Endothelial cell of umbilical vein (primary cell): ENCODE measurements around the gene TNNI3K. TPM values are rescaled to one million over a fixed set of nuclear protein-coding genes. Genes with fewer than 3 reads are reported as not detected.

Experiments used
- BruUV-seq: library from RNA; stranded (reverse); fragments of 400-500 nt; replicated peaks from 2 replicates; lab custom pipeline; 2021; lab: Mats Ljungman, UMichigan
- CTCF ChIA-PET: fragments of 300-600, 350-600 bp; sonication (Branson Sonifier 250); formaldehyde crosslinking; loops from one replicate; lab custom pipeline; 2021; ENCODE audit warnings: antibody characterized with exemption, inconsistent platforms; lab: Charles Lee
- POLR2A ChIA-PET: fragments of 300-600, 350-600 bp; sonication (Branson Sonifier 250); formaldehyde crosslinking; loops from one replicate; lab custom pipeline; 2021; ENCODE audit warnings: antibody characterized with exemption, inconsistent platforms; lab: Charles Lee
- DNase-seq: peaks from one replicate; pipeline ENCODE4 v3.0.0-alpha.2; 2011; ENCODE audit warnings: low read depth, low spot score
- FAIRE-seq: peaks from 2 replicates; lab custom pipeline; 2011; peaks lifted over from hg19 to GRCh38; lab: Jason Lieb, UNC
- H2AFZ ChIP-seq: 2 replicates; pipeline ENCODE4 v1.6.0; 2012; ENCODE audit warnings: low read depth, low read length, control low read depth, inconsistent platforms
- H3K27ac ChIP-seq: 2 replicates; pipeline ENCODE4 v1.5.1; 2011; ENCODE audit warnings: low read depth, mild to moderate bottlenecking, control low read depth, low read length, moderate library complexity; ENCODE audit not compliant: insufficient read depth
- H3K27me3 ChIP-seq, 2 experiments: 2 replicates each; pipeline versions ENCODE4 v1.6.0 to v1.6.1; 2011; ENCODE audit warnings: low read length in 2 of 2, mixed read lengths in 1 of 2; ENCODE audit not compliant: control insufficient read depth in 2 of 2, insufficient read depth in 2 of 2
- H3K36me3 ChIP-seq, 2 experiments: 2 replicates in 1 of 2; 3 replicates in 1 of 2; pipeline ENCODE4 v1.5.1; 2011; ENCODE audit warnings: low read length in 2 of 2, mild to moderate bottlenecking in 1 of 2, moderate library complexity in 1 of 2; ENCODE audit not compliant: control insufficient read depth in 2 of 2, insufficient read depth in 2 of 2; ENCODE audit errors: extremely low read depth in 1 of 2
- H3K4me1 ChIP-seq: 3 replicates; pipeline ENCODE4 v1.5.1; 2011; ENCODE audit warnings: mild to moderate bottlenecking, low read length; ENCODE audit not compliant: control insufficient read depth, insufficient read depth; ENCODE audit errors: extremely low read depth
- H3K4me2 ChIP-seq: 2 replicates; pipeline ENCODE4 v1.6.1; 2011; ENCODE audit warnings: low read length, control low read depth, mixed read lengths; ENCODE audit not compliant: insufficient read depth
- H3K4me3 ChIP-seq, 3 experiments: fragments of 200-600 bp in 1 of 3; sonication (generic), shearing (Covaris generic) in 1 of 3; replicated peaks in 1 of 3; 2 replicates each; pipeline ENCODE4 v1.5.1; 2011 to 2016; ENCODE audit warnings: control low read depth in 3 of 3, low read length in 3 of 3, mild to moderate bottlenecking in 2 of 3, inconsistent platforms in 1 of 3, low read depth in 1 of 3, moderate library complexity in 1 of 3; ENCODE audit not compliant: insufficient read depth in 1 of 3
- H3K79me2 ChIP-seq: 2 replicates; pipeline ENCODE4 v1.6.0; 2012; ENCODE audit warnings: low read length, inconsistent platforms; ENCODE audit not compliant: control insufficient read depth, insufficient read depth
- H3K9ac ChIP-seq: replicated peaks from 2 replicates; pipeline ENCODE3; 2011; ENCODE audit warnings: low read length, control low read depth; ENCODE audit not compliant: insufficient read depth; ENCODE audit errors: extremely low read depth
- H3K9me1 ChIP-seq: replicated peaks from 3 replicates; pipeline ENCODE4 v1.6.0; 2011; ENCODE audit warnings: mild to moderate bottlenecking, low read length; ENCODE audit not compliant: control insufficient read depth, insufficient read depth; ENCODE audit errors: extremely low read depth
- H3K9me3 ChIP-seq: replicated peaks from 2 replicates; pipeline ENCODE4 v1.5.1; 2012; ENCODE audit warnings: low read length, inconsistent platforms; ENCODE audit not compliant: control insufficient read depth, insufficient read depth
- H4K20me1 ChIP-seq: replicated peaks from 2 replicates; pipeline ENCODE3; 2011; ENCODE audit warnings: mild to moderate bottlenecking, low read length; ENCODE audit not compliant: control insufficient read depth, insufficient read depth; ENCODE audit errors: extremely low read depth
- CTCF ChIP-seq, 2 donors: IDR thresholded peaks; 1 replicate in 1 of 2; 2 replicates in 1 of 2; pipeline ENCODE4 v1.5.1; 2011; ENCODE audit warnings: low read length in 2 of 2, mild to moderate bottlenecking in 2 of 2, moderate library complexity in 2 of 2, control low read depth in 1 of 2, inconsistent platforms in 1 of 2, low read depth in 1 of 2; ENCODE audit not compliant: insufficient read depth in 1 of 2; ENCODE audit errors: extremely low read depth in 1 of 2
- EZH2 ChIP-seq: IDR thresholded peaks from 2 replicates; pipeline ENCODE4 v1.6.1; 2012; ENCODE audit warnings: borderline replicate concordance, low read depth, mild to moderate bottlenecking, moderate library complexity, low read length, inconsistent platforms; ENCODE audit not compliant: severe bottlenecking
- FOS ChIP-seq: IDR thresholded peaks from 2 replicates; pipeline ENCODE4 v1.6.1; 2011; ENCODE audit warnings: mild to moderate bottlenecking, low read length, moderate library complexity, borderline replicate concordance; ENCODE audit not compliant: insufficient read depth
- GATA2 ChIP-seq: IDR thresholded peaks from 2 replicates; pipeline ENCODE4 v1.7.0; 2011; ENCODE audit warnings: low read depth, mild to moderate bottlenecking, moderate library complexity, mixed read lengths, low read length; ENCODE audit not compliant: insufficient read length, insufficient read depth
- JUN ChIP-seq: IDR thresholded peaks from 2 replicates; pipeline ENCODE4 v1.6.1; 2011; ENCODE audit warnings: borderline replicate concordance, low read depth; ENCODE audit not compliant: insufficient read length, insufficient read depth
- MAX ChIP-seq: IDR thresholded peaks from 2 replicates; pipeline ENCODE4 v1.6.1; 2011; ENCODE audit not compliant: insufficient read depth, insufficient read length
- MYC ChIP-seq: IDR thresholded peaks from one replicate; pipeline ENCODE4 v1.6.1; 2011; ENCODE audit warnings: mild to moderate bottlenecking, low read depth, low read length
- POLR2A ChIP-seq: IDR thresholded peaks from 2 replicates; pipeline ENCODE4 v1.6.1; 2012; ENCODE audit warnings: low read depth, mild to moderate bottlenecking, control low read depth, low read length
- POLR2AphosphoS5 ChIP-seq: IDR thresholded peaks from 2 replicates; pipeline ENCODE4 v1.6.1; 2012; ENCODE audit warnings: low read depth, mild to moderate bottlenecking, control low read depth, low read length, moderate library complexity; ENCODE audit not compliant: insufficient read depth
- dilution Hi-C: fragments of 300-500 bp; cut with MboI; formaldehyde crosslinking; loops from one replicate; pipeline ENCODE4 v1.15.0; 2019; ENCODE audit warnings: low sequenced_read_pairs; ENCODE audit not compliant: extremely low pct_ligation_motif_present
- intact Hi-C: fragments of 100-400 bp; cut with micrococcal nuclease; formaldehyde crosslinking; loops from one replicate; pipeline ENCODE4 v1.10.0; 2022
- polyA plus RNA-seq, 4 experiments: library from polyadenylated mRNA; depleted of rRNA in 3 of 4; stranded (reverse) in 3 of 4; unstranded in 1 of 4; fragments of >200 nt; gene quantifications; 2 replicates each; pipeline versions ENCODE4 v1.2.1 to v1.2.3, GENCODE V29; 2011 to 2012; ENCODE audit warnings: missing spikeins in 1 of 4
- total RNA-seq: library from RNA; stranded (reverse); gene quantifications from 2 replicates; pipeline ENCODE4 v1.2.3, GENCODE V29; 2021

TNNI3K gene
- total and polyA plus RNA-seq, 2 donors (not counting 3 experiments of a cell fraction or from before 2014, with no cell fraction given) = 0.69 TPM; not detected in 1

GRCh38 chr1:74415935-74416334 is 180.7 kb downstream of the TNNI3K start:
- Histone ChIP-seq H3K9me3 (no peaks in the 10 kb centered on the region), H3K4me2 (no peak overlapping the region), H3K4me3 (no peak overlapping the region), H3K27me3 (no peaks in the 10 kb centered on the region), H3K9me1 (no peaks in the 10 kb centered on the region), H4K20me1 (no peaks in the 10 kb centered on the region), H3K9ac (no peak overlapping the region), H3K36me3 (no peaks in the 10 kb centered on the region), H3K27ac (no peak overlapping the region), H3K4me1 (no peaks in the 10 kb centered on the region), H3K79me2 (no peaks in the 10 kb centered on the region), H2AFZ (no peak overlapping the region)
- DNase-seq (no peak), FAIRE-seq (no peak)
- TF ChIP-seq POLR2AphosphoS5 = no peak
- no peak for TF ChIP-seq GATA2
- no peak for TF ChIP-seq EZH2
- no peak for TF ChIP-seq JUN
- TF ChIP-seq MAX = no peak
- no peak for TF ChIP-seq CTCF (IDR thresholded peaks at IDR 0.05; ENCODE audit: extremely low read depth in 1 of 2, insufficient read depth in 1 of 2, low read depth in 1 of 2, low read length in 2 of 2)
- no peak for TF ChIP-seq MYC
- no peak for TF ChIP-seq POLR2A
- no peak for TF ChIP-seq FOS
- POLR2A ChIA-PET = no interaction called here
- no TSS peak for BruUV-seq
- dilution Hi-C loops = no loop called here
- CTCF ChIA-PET = no interaction called here
- intact Hi-C loops = no loop called here
